IMR-90 (cell line): ENCODE data around the gene GPLD1. TPM values are rescaled to one million over a fixed set of nuclear protein-coding genes. Genes with fewer than 3 reads are reported as not detected.

ENCODE experiments used
- ATAC-seq: fragments of 200-7000 bp; cut with Tn5 transposase; 2 replicates; pipeline ENCODE4 v1.9.1; 2020; ENCODE audit warnings: low read depth, mild to moderate bottlenecking, moderate library complexity
- BruUV-seq: library from RNA; stranded (reverse); fragments of 400-500 nt; replicated peaks from 2 replicates; lab custom pipeline; 2021; lab: Mats Ljungman, UMichigan
- CTCF ChIA-PET: fragments of 300-600 bp; formaldehyde crosslinking; extraction: SDS; loops from one replicate; lab custom pipeline; 2021; ENCODE audit warnings: antibody characterized with exemption; lab: Yijun Ruan, JAX
- POLR2A ChIA-PET: fragments of 300-600 bp; sonication (Branson Sonifier 250); formaldehyde crosslinking; loops from one replicate; lab custom pipeline; 2022; ENCODE audit warnings: antibody characterized with exemption; ENCODE audit not compliant: unreplicated experiment; lab: Charles Lee
- DNase-seq: peaks from one replicate; pipeline ENCODE4 v3.0.0; 2013
- H2AFZ ChIP-seq: replicated peaks from 2 replicates; pipeline ENCODE3; 2013; ENCODE audit warnings: low read length, mild to moderate bottlenecking; ENCODE audit not compliant: poor library complexity
- H2AK5ac ChIP-seq: 2 replicates; pipeline ENCODE4 v1.6.1; 2013; ENCODE audit warnings: low read depth, low read length, inconsistent platforms
- H2AK9ac ChIP-seq: replicated peaks from 2 replicates; pipeline ENCODE3; 2013; ENCODE audit warnings: mild to moderate bottlenecking, low read depth, low read length, moderate library complexity; ENCODE audit not compliant: poor library complexity
- H2BK120ac ChIP-seq: 2 replicates; pipeline ENCODE4 v1.6.1; 2013; ENCODE audit warnings: low read depth, low read length, inconsistent platforms
- H2BK15ac ChIP-seq: 3 replicates; pipeline ENCODE4 v1.6.1; 2013; ENCODE audit warnings: low read depth, low read length, inconsistent platforms
- H2BK20ac ChIP-seq: 2 replicates; pipeline ENCODE4 v1.6.1; 2013; ENCODE audit warnings: low read depth, mild to moderate bottlenecking, inconsistent platforms, low read length, moderate library complexity
- H2BK5ac ChIP-seq: 2 replicates; pipeline ENCODE4 v1.6.1; 2013; ENCODE audit warnings: mild to moderate bottlenecking, low read depth, low read length, inconsistent platforms; ENCODE audit not compliant: poor library complexity, severe bottlenecking
- H3K14ac ChIP-seq: replicated peaks from 2 replicates; pipeline ENCODE4 v1.6.1; 2013; ENCODE audit warnings: low read depth, low read length, inconsistent platforms
- H3K18ac ChIP-seq: 2 replicates; pipeline ENCODE4 v1.6.1; 2013; ENCODE audit warnings: low read depth, low read length, control low read depth
- H3K23ac ChIP-seq: 2 replicates; pipeline ENCODE4 v1.6.1; 2013; ENCODE audit warnings: low read depth, low read length, inconsistent platforms
- H3K27ac ChIP-seq: 2 replicates; pipeline ENCODE4 v1.5.1; 2013; ENCODE audit warnings: mild to moderate bottlenecking, control low read depth, low read length; ENCODE audit not compliant: insufficient read depth
- H3K27me3 ChIP-seq: 2 replicates; pipeline ENCODE4 v1.6.1; 2013; ENCODE audit warnings: low read length; ENCODE audit not compliant: control insufficient read depth, insufficient read depth
- H3K36me3 ChIP-seq: 2 replicates; pipeline ENCODE4 v1.6.1; 2013; ENCODE audit warnings: low read length, mixed read lengths; ENCODE audit not compliant: control insufficient read depth, insufficient read depth
- H3K4ac ChIP-seq: 2 replicates; pipeline ENCODE4 v1.6.1; 2013; ENCODE audit warnings: low read depth, low read length, inconsistent platforms
- H3K4me1 ChIP-seq: 2 replicates; pipeline ENCODE4 v1.6.1; 2013; ENCODE audit warnings: low read length, mixed read lengths; ENCODE audit not compliant: control insufficient read depth, insufficient read depth
- H3K4me2 ChIP-seq: 2 replicates; pipeline ENCODE4 v1.6.1; 2013; ENCODE audit warnings: low read depth, mild to moderate bottlenecking, control low read depth, low read length, moderate library complexity
- H3K4me3 ChIP-seq: 2 replicates; pipeline ENCODE4 v1.5.1; 2013; ENCODE audit warnings: low read depth, mild to moderate bottlenecking, control low read depth, low read length, moderate library complexity; ENCODE audit not compliant: insufficient read depth
- H3K56ac ChIP-seq: 2 replicates; pipeline ENCODE4 v1.6.1; 2013; ENCODE audit warnings: low read length, inconsistent platforms; ENCODE audit not compliant: insufficient read depth; ENCODE audit errors: extremely low read depth
- H3K79me1 ChIP-seq, 2 experiments: 2 replicates each; pipeline ENCODE4 v1.6.1; 2013; ENCODE audit warnings: low read length in 2 of 2, inconsistent platforms in 1 of 2, low read depth in 1 of 2
- H3K9ac ChIP-seq: 2 replicates; pipeline ENCODE4 v1.6.1; 2013; ENCODE audit warnings: low read depth, low read length, control low read depth
- H3K9me1 ChIP-seq: 2 replicates; pipeline ENCODE4 v1.6.1; 2013; ENCODE audit warnings: low read length, inconsistent platforms; ENCODE audit not compliant: insufficient read depth
- H3K9me3 ChIP-seq: 2 replicates; pipeline ENCODE4 v1.6.1; 2013; ENCODE audit warnings: low read length; ENCODE audit not compliant: control insufficient read depth, insufficient read depth
- H4K20me1 ChIP-seq: 2 replicates; pipeline ENCODE4 v1.6.1; 2013; ENCODE audit warnings: low read length, inconsistent platforms; ENCODE audit not compliant: insufficient read depth
- H4K5ac ChIP-seq: 2 replicates; pipeline ENCODE4 v1.6.1; 2013; ENCODE audit warnings: mild to moderate bottlenecking, low read depth, low read length, control low read depth
- H4K8ac ChIP-seq, 2 experiments: 2 replicates each; pipeline ENCODE4 v1.6.1; 2013; ENCODE audit warnings: low read depth in 2 of 2, low read length in 2 of 2, control low read depth in 1 of 2, inconsistent platforms in 1 of 2
- H4K91ac ChIP-seq: 2 replicates; pipeline ENCODE4 v1.6.1; 2013; ENCODE audit warnings: low read depth, low read length, inconsistent platforms; ENCODE audit not compliant: insufficient read depth
- MXI1 ChIP-seq: IDR thresholded peaks from 2 replicates; pipeline ENCODE4 v1.6.1; 2012; ENCODE audit warnings: low read depth, mild to moderate bottlenecking, low read length, moderate library complexity, borderline replicate concordance
- RAD21 ChIP-seq: IDR thresholded peaks from 2 replicates; pipeline ENCODE4 v1.6.1; 2012; ENCODE audit warnings: low read length, improper control_type of control experiment
- SMC3 ChIP-seq: fragments of 150-350 bp; IDR thresholded peaks from 2 replicates; pipeline ENCODE4 v1.6.1; 2016; ENCODE audit warnings: low read depth, mild to moderate bottlenecking, antibody characterized with exemption, low read length, moderate library complexity
- whole genome bisulfite sequencing, 2 experiments: methylation state at CpG; one replicate each; pipeline versions ENCODE4 v1.1.5 to v1.1.7; 2013; ENCODE audit warnings: missing lambda C conversion rate in 2 of 2; ENCODE audit not compliant: insufficient read length in 1 of 2; ENCODE audit errors: extremely low coverage in 2 of 2; 5-methylcytosine and 5-hydroxymethylcytosine counted together
- dilution Hi-C: fragments of 300-500 bp; cut with HindIII; formaldehyde crosslinking; loops from one replicate; pipeline ENCODE4 v1.14.3; 2018; ENCODE audit warnings: low sequenced_read_pairs; ENCODE audit not compliant: unreplicated experiment
- in situ Hi-C: fragments of 300-500 bp; cut with MboI; formaldehyde crosslinking; loops from 3 replicates; pipeline ENCODE4 v1.14.3; 2019; ENCODE audit warnings: low sequenced_read_pairs, inconsistent platforms, mixed read lengths
- intact Hi-C: fragments of 100-400 bp; cut with micrococcal nuclease; formaldehyde crosslinking; loops from 2 replicates; pipeline ENCODE4 v1.10.0; 2022
- polyA plus RNA-seq, 3 experiments: library from polyadenylated mRNA; depleted of rRNA; stranded (reverse); fragments of >200 nt; gene quantifications; 2 replicates each; pipeline ENCODE4 v1.2.3, GENCODE V29; 2012; ENCODE audit warnings: low replicate concordance in 1 of 3
- total RNA-seq: library from RNA; depleted of rRNA; stranded (reverse); fragments of >200 nt; gene quantifications from 2 replicates; pipeline ENCODE4 v1.2.3, GENCODE V29; 2012
- TF ChIP-seq, protein P1 (sequence below): conservative IDR thresholded peaks from 2 replicates; pipeline ENCODE4 v1.5.1; 2012; ENCODE audit warnings: mild to moderate bottlenecking, low read depth, low read length, improper control_type of control experiment

Gene GPLD1
- total and polyA plus RNA-seq, 2 of the 4 experiments (the other 2 are of a cell fraction), result 0.05 to 0.18 TPM

DNA sequence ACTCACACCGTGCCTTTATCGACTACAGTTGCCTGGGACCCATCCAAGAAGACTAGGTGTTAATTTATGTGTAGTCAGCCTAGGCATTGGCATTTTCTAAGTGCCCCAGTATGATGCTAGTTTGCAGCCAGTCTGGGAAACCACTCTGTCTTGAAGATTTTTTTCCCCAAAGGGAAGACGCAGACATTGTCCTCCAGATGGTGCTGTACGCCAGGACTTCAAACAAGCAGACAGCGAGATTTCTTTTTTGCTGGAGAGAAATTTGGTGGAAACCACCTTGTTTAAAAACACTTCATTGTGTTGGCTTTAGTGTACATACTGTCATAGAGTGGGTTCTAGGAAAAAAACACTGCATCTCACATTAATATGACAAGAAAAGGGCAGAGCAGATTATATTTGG is 35.4 kb upstream of the GPLD1 start:
- no peaks in the 10 kb centered on the region for H3K9me3 ChIP-seq
- no peak overlapping the region for H4K91ac ChIP-seq
- CTCF ChIA-PET, result no interaction called here
- H2BK15ac ChIP-seq, result no peak overlapping the region
- no peak overlapping the region for H3K27ac ChIP-seq
- TF ChIP-seq, protein P1, sequence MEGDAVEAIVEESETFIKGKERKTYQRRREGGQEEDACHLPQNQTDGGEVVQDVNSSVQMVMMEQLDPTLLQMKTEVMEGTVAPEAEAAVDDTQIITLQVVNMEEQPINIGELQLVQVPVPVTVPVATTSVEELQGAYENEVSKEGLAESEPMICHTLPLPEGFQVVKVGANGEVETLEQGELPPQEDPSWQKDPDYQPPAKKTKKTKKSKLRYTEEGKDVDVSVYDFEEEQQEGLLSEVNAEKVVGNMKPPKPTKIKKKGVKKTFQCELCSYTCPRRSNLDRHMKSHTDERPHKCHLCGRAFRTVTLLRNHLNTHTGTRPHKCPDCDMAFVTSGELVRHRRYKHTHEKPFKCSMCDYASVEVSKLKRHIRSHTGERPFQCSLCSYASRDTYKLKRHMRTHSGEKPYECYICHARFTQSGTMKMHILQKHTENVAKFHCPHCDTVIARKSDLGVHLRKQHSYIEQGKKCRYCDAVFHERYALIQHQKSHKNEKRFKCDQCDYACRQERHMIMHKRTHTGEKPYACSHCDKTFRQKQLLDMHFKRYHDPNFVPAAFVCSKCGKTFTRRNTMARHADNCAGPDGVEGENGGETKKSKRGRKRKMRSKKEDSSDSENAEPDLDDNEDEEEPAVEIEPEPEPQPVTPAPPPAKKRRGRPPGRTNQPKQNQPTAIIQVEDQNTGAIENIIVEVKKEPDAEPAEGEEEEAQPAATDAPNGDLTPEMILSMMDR, result peak; percentile 59
- TF ChIP-seq SMC3, result peak; percentile 50
- peak; percentile 62 for TF ChIP-seq RAD21
- no peak for TF ChIP-seq MXI1
- dilution Hi-C loops (no loop called here), intact Hi-C loops (loop anchor here (2.0 kb wide), 1 partner anchor 170 kb away; no protein-coding TSS in a partner anchor), in situ Hi-C loops (no loop called here)
- H2BK5ac ChIP-seq, result no peak overlapping the region
- no peak overlapping the region for H3K23ac ChIP-seq
- no peak overlapping the region for H3K4me3 ChIP-seq
- no peak overlapping the region for H3K14ac ChIP-seq
- H3K79me1 ChIP-seq, result no peaks in the 10 kb centered on the region
- DNase-seq (peak; percentile 59), ATAC-seq (peak; percentile 50; the same call in 1 of the 2 replicates)
- H2BK20ac ChIP-seq, result no peak overlapping the region
- H2AK9ac ChIP-seq, result no peak overlapping the region
- H3K18ac ChIP-seq, result no peak overlapping the region
- H3K9ac ChIP-seq, result no peak overlapping the region
- POLR2A ChIA-PET, result no interaction called here
- no peak overlapping the region for H2BK120ac ChIP-seq
- H4K5ac ChIP-seq, result no peak overlapping the region
- no peak overlapping the region for H3K4ac ChIP-seq
- no TSS peak for BruUV-seq
- 0 out of 2 replicates have a peak, but pooled peaks cover 4% of the 10 kb centered on the region for H3K9me1 ChIP-seq
- H4K20me1 ChIP-seq, result no peaks in the 10 kb centered on the region
- WGBS, 2 experiments, result no CpG with 5 or more reads among the region's 5 CpGs
- no peak overlapping the region for H4K8ac ChIP-seq
- H2AFZ ChIP-seq, result no peak overlapping the region
- peaks cover 2% of the 10 kb centered on the region; the same call in 1 of the 2 replicates for H3K27me3 ChIP-seq
- H3K4me2 ChIP-seq, result no peak overlapping the region
- no peak overlapping the region for H2AK5ac ChIP-seq
- H3K4me1 ChIP-seq, result no peaks in the 10 kb centered on the region
- H3K56ac ChIP-seq, result no peak overlapping the region
- H3K36me3 ChIP-seq, result no peaks in the 10 kb centered on the region
